T-helper 2 cell treated with Interferon-gamma antibody and Interleukin-4, amounts not matched to agents 5 μg/mL and 100 μg/mL, for 36 hours (primary cell): Measurements from ENCODE around the gene JUP.
"Not testable (repeated sequence)": the region's sequence is repeated elsewhere in the genome, so short reads cannot be mapped to it uniquely, and the experiment has no call there.

Experiments
- DNase-seq: peaks from one replicate; pipeline ENCODE4 v3.0.0; 2021; ENCODE audit warnings: low spot score
- H3K27ac Mint-ChIP-seq: one replicate; pipeline ENCODE4 v1.8.0; 2021; ENCODE audit warnings: mild to moderate bottlenecking, mixed read lengths
- H3K27me3 Mint-ChIP-seq: one replicate; pipeline ENCODE4 v1.8.0; 2021; ENCODE audit warnings: low read depth, mixed read lengths
- H3K36me3 Mint-ChIP-seq: one replicate; pipeline ENCODE4 v1.8.0; 2021; ENCODE audit warnings: low read depth, mixed read lengths
- H3K4me1 Mint-ChIP-seq: one replicate; pipeline ENCODE4 v1.8.0; 2021; ENCODE audit warnings: low read depth, mixed read lengths
- H3K4me3 Mint-ChIP-seq: one replicate; pipeline ENCODE4 v1.8.0; 2022; ENCODE audit warnings: mild to moderate bottlenecking, moderate library complexity, mixed read lengths
- H3K9me3 Mint-ChIP-seq: one replicate; pipeline ENCODE4 v1.8.0; 2021; ENCODE audit warnings: mixed read lengths

The JUP gene

DNA sequence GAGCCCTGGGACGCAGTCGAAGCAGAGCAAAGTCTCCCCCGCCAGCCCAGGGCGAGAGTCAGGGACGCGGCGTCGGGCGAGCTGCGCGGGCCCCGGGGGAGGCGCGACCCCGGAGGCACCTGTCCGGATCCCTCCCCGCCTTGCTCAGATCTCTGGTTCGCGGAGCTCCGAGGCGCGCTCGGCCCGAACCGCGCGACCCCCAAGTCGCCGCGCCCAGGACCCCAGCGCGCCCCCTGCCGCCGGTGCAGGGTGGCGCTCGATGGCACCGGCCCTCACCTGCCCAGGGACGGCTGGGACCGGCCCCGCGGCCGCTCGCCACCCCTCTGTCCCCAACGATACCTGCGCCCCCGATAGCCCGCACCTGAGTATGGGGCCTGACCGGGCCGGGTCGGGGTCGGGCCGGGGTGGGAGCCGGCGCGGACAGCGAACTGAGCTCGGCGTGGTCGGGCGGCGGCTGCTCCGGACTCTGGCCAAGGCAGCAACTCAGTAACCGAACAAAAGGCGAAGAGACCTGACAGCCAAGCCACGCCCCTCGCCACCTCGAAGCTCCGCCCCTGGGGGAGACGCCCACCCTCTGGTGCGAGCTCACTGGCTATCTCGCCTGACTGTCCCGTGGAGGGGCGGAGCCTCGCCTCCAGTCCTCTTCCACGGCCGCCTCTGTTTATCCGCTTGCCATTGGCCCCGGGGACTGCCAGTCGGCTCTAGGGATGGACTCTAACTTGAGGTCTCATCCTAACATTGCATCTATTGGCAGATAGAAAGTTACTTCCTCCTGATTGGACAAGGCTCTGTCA lies at the start of gene JUP:
JUP (minus strand) TSS at position 485 of the 794 bp plus-strand sequence. CDS start 14,857 bp downstream, outside the sequence.
- H3K4me1 Mint-ChIP-seq: peaks cover 26% of the 10 kb centered on the region
- no peaks in the 10 kb centered on the region for H3K36me3 Mint-ChIP-seq
- H3K27ac Mint-ChIP-seq: no peak within 1 kb of the TSS
- H3K27me3 Mint-ChIP-seq: peaks cover 34% of the 10 kb centered on the region
- peak within 1 kb of the TSS; percentile 60 for H3K4me3 Mint-ChIP-seq
- DNase-seq: peak; percentile 91
- no peaks in the 10 kb centered on the region for H3K9me3 Mint-ChIP-seq

DNA sequence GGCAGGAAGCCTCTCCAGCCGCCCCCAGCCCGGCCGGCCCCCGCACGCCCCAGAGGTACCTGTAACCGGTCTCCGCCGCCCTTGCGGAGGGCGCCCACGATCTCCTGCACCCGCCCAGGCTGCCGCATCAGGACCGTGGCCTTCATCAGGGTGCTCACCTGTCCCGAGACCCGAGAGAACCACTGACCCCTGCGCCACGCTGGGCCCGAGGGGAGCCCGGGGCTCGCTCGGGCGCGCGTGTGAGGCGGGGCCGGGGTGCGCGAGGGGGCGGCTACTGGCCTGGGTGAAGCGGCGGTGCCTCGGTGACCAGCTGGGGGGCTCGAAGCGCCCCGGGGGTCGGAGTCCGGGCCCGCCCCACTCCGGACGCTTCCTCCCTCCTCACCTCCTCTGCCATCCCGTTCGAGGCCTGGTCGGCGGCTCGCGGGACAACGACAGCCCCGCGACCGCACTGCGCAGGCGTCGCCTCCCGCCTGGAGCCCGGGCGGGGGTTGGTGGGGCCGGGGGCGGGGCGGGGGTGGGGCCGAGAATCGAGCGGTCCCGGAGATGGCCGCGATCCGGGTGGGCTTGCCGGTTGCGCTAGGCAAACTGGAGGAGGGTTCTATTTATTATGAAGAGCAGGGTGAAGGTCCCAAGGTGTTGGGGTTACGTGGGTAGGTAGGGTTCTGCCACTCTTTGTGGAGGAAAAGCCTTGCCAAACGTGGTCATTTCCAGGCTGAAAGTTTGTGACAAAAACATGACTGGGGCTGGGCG lies 49.5 kb upstream of the JUP start, which contains the start of gene NT5C3B:
NT5C3B (minus strand) TSS at position 433 of the 750 bp plus-strand sequence; CDS start at position 394, 39 bp downstream.
- peak; percentile 51 for DNase-seq
- H3K27ac Mint-ChIP-seq: peak within 1 kb of the TSS; percentile 62
- peaks cover 8% of the 10 kb centered on the region for H3K36me3 Mint-ChIP-seq
- H3K4me1 Mint-ChIP-seq: peaks cover 13% of the 10 kb centered on the region
- H3K4me3 Mint-ChIP-seq: peak within 1 kb of the TSS; percentile 84
- H3K27me3 Mint-ChIP-seq: peaks cover 2% of the 10 kb centered on the region
- H3K9me3 Mint-ChIP-seq: no peaks in the 10 kb centered on the region

DNA sequence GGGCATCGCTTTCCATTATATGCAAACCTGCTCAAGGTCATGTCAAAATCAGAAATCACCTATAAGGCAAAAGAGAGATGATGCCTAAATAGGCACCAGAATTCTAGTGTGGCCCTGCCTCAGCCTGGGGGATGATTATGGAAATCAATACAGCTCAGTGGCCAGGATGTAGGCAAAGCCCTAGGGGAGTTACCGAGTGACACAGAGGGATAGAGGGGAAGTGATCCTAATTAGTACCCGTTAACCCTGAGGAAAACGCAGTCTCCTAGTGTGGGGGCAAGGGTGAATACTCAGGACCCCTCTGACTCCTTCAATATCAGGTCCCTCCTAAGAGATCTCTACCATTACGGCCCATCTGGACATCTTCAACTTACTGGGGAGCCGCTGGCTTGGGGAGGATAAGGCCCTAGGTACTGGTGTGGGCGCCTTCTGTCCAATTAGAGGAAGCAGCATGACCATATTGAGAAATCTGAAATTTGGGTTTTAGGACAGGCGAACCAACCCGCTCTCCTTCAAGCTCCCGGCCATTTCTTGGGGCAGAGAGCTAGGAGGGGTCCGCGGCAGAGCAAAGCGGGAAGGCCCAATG lies 48.8 kb upstream of the JUP start:
- no peak for DNase-seq
- peak overlapping the region; percentile 84 for H3K4me3 Mint-ChIP-seq
- peaks cover 13% of the 10 kb centered on the region for H3K4me1 Mint-ChIP-seq
- peaks cover 2% of the 10 kb centered on the region for H3K27me3 Mint-ChIP-seq
- H3K9me3 Mint-ChIP-seq: no peaks in the 10 kb centered on the region
- peaks cover 8% of the 10 kb centered on the region for H3K36me3 Mint-ChIP-seq
- H3K27ac Mint-ChIP-seq: peak overlapping the region; percentile 62

DNA sequence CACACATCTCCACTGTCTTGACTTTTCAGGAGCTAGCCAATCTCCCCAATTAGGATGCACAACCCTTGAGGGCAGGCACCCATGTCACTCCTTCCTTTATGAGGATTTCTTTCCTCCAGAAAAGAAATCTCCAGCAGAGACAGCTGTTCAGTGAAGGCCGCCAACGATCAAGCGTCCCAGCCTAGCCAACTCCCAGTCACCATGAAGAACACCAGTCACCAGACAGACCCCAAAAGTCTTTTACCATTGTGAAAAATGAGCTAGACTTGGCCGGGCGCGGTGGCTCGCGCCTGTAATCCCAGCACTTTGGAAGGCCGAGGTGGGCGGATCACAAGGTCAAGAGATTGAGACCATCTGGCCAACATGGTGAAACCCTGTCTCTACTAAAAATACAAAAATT lies 43.5 kb upstream of the JUP start:
- DNase-seq, H3K9me3 Mint-ChIP-seq, H3K4me3 Mint-ChIP-seq, H3K4me1 Mint-ChIP-seq, H3K27me3 Mint-ChIP-seq, H3K27ac Mint-ChIP-seq: not testable (repeated sequence)
- H3K36me3 Mint-ChIP-seq: peaks cover 21% of the 10 kb centered on the region

DNA sequence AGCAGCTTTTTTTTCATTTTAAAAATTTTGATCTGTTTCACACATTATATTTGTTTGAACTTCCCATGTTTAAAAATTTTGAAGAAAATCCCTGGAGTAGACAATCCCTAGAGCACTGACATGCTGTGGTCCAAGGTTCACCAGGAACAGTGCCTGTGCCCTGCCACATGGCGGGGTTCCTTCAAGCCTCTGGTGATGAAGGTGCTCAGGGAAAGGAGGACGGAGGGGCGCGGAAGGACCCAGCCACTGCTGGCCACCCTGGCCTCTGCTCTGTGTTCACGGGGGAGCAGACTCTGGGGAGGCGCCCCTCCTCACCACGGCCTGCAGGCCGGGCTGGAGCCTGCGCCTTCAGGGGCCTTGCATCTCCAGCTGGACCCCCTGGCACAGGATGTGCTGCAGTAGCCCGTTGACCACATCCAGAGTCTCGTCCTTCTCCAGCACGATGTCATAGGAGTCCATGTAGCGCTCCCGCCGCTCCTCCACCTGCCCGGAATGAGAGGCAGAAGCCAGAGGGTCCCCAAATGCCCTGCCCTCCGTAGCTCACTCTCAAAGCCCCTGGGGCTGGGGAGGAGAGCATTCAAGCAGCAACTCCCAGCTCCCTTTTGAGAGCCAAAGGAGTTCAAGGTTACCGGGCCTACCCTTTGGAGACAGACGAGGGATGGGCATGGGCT lies 38.8 kb upstream of the JUP start:
- H3K4me3 Mint-ChIP-seq: no peak overlapping the region
- DNase-seq: no peak
- H3K4me1 Mint-ChIP-seq: no peaks in the 10 kb centered on the region
- H3K27ac Mint-ChIP-seq: no peak overlapping the region
- H3K9me3 Mint-ChIP-seq: no peaks in the 10 kb centered on the region
- H3K36me3 Mint-ChIP-seq: peaks cover 15% of the 10 kb centered on the region
- no peaks in the 10 kb centered on the region for H3K27me3 Mint-ChIP-seq

DNA sequence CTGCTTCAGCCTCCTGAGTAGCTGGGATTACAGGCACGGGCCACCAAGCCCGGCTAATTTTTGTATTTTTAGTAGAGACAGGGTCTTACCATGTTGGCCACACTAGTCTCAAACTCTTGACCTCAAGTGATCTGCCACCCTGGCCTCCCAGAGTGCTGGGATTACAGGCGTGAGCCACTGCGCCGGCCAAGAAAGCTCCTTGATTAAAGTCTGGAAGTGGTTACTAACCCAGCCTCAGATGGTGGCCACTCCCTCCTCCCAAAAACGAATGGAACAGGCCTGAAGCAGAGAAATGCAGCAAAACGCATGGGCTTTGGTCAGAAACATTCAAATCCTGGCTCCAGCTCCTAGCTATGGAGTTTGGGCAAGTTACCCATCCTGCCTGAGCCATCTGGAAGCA lies 37.6 kb upstream of the JUP start:
- Mint-ChIP-seq H3K27ac (no peak overlapping the region), H3K27me3 (no peaks in the 10 kb centered on the region), H3K4me3 (no peak overlapping the region), H3K4me1 (no peaks in the 10 kb centered on the region), H3K9me3 (no peaks in the 10 kb centered on the region), H3K36me3 (peaks cover 6% of the 10 kb centered on the region)
- no peak for DNase-seq

DNA sequence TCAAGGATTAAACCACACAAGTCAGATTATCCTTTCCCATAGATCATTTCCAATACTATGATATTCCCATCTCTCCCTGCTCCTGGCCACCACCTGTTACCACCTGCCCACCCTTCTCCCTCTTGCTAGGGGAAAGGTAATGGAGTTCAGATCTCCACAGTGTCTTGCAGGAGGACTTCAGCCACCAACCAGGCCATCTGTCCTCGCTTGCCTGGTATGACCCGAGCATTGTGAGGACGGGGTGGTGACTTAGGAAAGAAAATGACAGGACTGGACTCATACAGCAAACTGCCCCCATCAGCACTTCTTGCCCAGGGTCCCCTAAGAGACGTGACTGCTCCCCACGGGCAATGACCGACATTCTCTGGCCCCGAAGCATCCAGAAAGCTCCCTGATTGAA lies 37.1 kb upstream of the JUP start:
- H3K36me3 Mint-ChIP-seq: peaks cover 6% of the 10 kb centered on the region
- no peaks in the 10 kb centered on the region for H3K27me3 Mint-ChIP-seq
- DNase-seq: no peak
- no peaks in the 10 kb centered on the region for H3K4me1 Mint-ChIP-seq
- no peaks in the 10 kb centered on the region for H3K9me3 Mint-ChIP-seq
- no peak overlapping the region for H3K27ac Mint-ChIP-seq
- H3K4me3 Mint-ChIP-seq: no peak overlapping the region

DNA sequence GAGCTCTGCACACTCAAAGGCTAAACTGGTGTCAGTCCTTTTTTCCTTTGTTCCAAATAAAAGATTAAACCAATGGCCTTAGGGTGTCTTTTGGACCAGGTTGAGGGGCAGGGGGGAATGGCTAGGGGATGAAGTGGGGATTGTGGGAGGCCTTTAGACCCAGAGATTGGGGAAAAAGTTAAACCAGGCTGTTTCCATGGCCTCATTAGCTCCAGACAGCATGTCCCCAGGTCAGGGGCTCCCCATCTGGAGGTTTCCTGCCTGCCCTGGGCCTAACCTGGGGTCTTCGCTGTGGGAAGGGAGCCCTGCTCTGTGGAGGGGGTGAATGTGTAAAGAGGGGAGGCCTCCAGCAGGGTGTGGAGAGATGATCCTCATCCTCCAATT lies 36.6 kb upstream of the JUP start:
- no peaks in the 10 kb centered on the region for H3K4me1 Mint-ChIP-seq

DNA sequence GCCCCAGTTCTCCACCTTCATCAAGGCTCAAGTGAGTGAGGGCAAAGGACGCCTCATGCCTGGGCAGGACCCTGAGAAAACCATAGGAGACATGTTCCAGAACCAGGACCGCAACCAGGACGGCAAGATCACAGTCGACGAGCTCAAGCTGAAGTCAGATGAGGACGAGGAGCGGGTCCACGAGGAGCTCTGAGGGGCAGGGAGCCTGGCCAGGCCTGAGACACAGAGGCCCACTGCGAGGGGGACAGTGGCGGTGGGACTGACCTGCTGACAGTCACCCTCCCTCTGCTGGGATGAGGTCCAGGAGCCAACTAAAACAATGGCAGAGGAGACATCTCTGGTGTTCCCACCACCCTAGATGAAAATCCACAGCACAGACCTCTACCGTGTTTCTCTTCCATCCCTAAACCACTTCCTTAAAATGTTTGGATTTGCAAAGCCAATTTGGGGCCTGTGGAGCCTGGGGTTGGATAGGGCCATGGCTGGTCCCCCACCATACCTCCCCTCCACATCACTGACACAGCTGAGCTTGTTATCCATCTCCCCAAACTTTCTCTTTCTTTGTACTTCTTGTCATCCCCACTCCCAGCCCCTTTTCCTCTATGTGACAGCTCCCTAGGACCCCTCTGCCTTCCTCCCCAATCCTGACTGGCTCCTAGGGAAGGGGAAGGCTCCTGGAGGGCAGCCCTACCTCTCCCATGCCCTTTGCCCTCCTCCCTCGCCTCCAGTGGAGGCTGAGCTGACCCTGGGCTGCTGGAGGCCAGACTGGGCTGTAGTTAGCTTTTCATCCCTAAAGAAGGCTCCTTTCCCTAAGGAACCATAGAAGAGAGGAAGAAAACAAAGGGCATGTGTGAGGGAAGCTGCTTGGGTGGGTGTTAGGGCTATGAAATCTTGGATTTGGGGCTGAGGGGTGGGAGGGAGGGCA lies 36.0 kb upstream of the JUP start:
- H3K27ac Mint-ChIP-seq: no peak overlapping the region

More for the DNA sequence above, 36.6 kb upstream of the JUP start:
- H3K27me3 Mint-ChIP-seq: no peaks in the 10 kb centered on the region
- DNase-seq: no peak
- no peak overlapping the region for H3K4me3 Mint-ChIP-seq
- no peak overlapping the region for H3K27ac Mint-ChIP-seq
- H3K36me3 Mint-ChIP-seq: peaks cover 6% of the 10 kb centered on the region
- no peaks in the 10 kb centered on the region for H3K9me3 Mint-ChIP-seq

DNA sequence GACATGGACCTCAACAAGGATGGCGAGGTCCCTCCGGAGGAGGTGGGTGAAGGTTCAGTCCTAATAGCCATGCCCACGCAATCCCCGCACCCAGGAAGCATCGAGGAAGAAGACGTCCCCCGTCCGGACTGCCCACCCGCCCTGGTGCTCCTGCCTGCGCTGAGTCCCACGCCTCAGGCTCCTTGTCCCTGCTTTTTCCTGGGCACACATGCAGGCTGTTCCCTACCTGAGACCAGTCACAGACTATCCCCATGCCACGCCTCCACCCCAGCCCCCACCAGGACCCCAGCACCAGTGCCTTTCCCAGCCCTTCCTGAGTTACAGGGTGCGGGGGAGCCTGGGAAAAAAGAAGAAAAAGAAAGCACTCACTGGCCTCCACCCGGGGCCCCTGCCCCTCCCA lies 35.3 kb upstream of the JUP start:
- H3K9me3 Mint-ChIP-seq: no peaks in the 10 kb centered on the region
- no peaks in the 10 kb centered on the region for H3K4me1 Mint-ChIP-seq
- H3K27ac Mint-ChIP-seq: no peak overlapping the region
- H3K4me3 Mint-ChIP-seq: no peak overlapping the region
- DNase-seq: no peak
- H3K27me3 Mint-ChIP-seq: no peaks in the 10 kb centered on the region
- H3K36me3 Mint-ChIP-seq: peaks cover 4% of the 10 kb centered on the region

More for the DNA sequence above, 36.0 kb upstream of the JUP start:
- Mint-ChIP-seq H3K4me1 (no peaks in the 10 kb centered on the region), H3K9me3 (no peaks in the 10 kb centered on the region), H3K27me3 (no peaks in the 10 kb centered on the region), H3K4me3 (no peak overlapping the region), H3K36me3 (peaks cover 6% of the 10 kb centered on the region)
- no peak for DNase-seq

DNA sequence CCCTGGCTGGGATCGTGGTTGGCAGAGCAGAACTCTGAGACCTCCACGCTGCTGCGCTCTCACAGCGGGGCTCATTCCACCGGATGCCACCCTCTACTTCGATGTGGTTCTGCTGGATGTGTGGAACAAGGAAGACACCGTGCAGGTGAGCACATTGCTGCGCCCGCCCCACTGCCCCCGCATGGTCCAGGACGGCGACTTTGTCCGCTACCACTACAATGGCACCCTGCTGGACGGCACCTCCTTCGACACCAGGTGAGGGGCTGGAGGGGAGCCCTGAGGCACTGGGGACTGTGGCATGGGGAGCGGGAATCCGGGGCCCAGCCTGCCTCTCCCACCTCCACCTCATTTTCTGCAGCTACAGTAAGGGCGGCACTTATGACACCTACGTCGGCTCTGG lies 31.5 kb upstream of the JUP start:
- H3K4me3 Mint-ChIP-seq: no peak overlapping the region
- peaks cover 2% of the 10 kb centered on the region for H3K4me1 Mint-ChIP-seq
- peaks cover 7% of the 10 kb centered on the region for H3K27me3 Mint-ChIP-seq
- H3K27ac Mint-ChIP-seq: no peak overlapping the region
- H3K9me3 Mint-ChIP-seq: no peaks in the 10 kb centered on the region
- no peak for DNase-seq
- H3K36me3 Mint-ChIP-seq: no peaks in the 10 kb centered on the region

DNA sequence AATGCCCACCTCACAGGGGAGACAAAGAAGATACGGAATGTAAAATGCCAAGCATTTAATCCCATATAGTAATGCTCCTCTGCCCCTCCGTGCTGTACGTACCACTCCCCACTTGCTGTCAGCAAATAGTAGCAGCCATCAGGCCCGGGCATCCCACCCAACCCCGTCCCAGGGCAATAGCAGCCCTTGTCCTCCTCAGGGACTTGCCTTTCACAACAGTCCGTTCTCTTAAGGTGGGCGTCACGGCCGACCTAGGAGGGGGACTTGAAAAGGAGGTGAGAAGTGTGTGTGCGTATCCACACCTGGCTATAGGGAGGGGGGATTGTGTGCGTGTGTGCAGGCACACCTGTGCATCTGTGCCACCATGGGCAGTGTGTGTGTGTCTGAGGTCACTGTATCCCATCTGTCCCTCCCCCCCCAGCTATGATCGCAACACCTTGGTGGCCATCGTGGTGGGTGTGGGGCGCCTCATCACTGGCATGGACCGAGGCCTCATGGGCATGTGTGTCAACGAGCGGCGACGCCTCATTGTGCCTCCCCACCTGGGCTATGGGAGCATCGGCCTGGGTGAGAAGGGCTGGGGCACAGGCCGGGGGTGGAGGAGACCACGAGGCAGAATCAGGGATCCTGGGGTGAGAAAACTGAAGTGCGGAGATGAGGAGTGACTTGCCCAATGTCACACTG lies 30.3 kb upstream of the JUP start:
- Mint-ChIP-seq H3K27ac (no peak overlapping the region), H3K36me3 (no peaks in the 10 kb centered on the region), H3K9me3 (no peaks in the 10 kb centered on the region), H3K4me1 (peaks cover 7% of the 10 kb centered on the region), H3K27me3 (peaks cover 11% of the 10 kb centered on the region), H3K4me3 (no peak overlapping the region)
- DNase-seq: no peak
